Activated T-cell treated with anti-CD3 and anti-CD28 coated beads, Interleukin-2, amount 50 U/mL, for 48 hours (primary cell): Measurements from ENCODE around the gene NEDD4L.
A peak's percentile ranks its signal among the peaks of the same experiment; 100 is the strongest.

Experiments
- DNase-seq, 2 experiments: peaks; one replicate each; pipeline ENCODE4 v3.0.0-alpha.2; 2020

NEDD4L gene

DNA sequence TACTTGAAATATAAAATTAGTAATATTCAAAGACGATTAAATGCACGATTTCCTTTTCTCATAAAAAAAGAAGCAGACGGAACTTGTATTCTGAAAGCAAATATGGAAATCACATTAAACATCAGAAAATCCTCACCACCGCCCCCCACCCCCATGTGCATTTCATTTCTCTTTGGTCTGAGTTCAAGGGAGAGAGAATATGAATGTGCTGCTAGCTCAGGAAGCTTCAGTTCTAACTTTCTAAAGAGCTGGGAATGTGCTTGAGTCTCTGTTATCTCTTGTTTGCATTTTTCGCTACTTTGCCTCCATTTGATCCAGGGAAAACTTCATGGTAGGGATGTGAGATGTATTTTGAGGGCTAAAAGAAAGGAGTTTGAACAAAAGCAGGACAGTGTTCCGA is 143.6 kb downstream of the NEDD4L start:
- DNase-seq: no peak

DNA sequence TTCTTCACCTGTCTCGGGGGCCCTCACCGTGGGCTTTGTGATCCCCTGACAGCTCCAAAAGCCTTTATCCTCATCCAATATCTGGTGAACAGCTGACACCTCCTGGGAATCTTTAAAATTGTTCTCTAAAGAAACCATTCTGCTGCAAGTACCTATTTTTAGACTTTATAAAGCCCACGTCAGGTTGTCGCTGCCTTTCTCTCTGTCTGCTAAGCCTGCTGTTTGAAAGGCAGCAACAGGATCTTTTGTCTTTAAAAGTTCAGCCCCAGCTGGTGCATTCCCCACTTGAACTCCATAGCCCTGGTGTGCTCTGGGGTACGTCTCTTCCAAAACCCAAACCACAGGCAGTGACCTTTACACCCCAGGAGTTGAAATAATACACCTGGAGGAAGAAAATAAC is 145.0 kb downstream of the NEDD4L start:
- no peak for DNase-seq

- no peak for DNase-seq
Observed at GRCh38 chr18:58190842-58191530, 147.0 kb downstream of the NEDD4L start.

- DNase-seq: no peak
Observed at GRCh38 chr18:58191626-58192025, 147.6 kb downstream of the NEDD4L start.

GRCh38 chr18:58192519-58192918 is 148.5 kb downstream of the NEDD4L start:
- no peak for DNase-seq

DNA sequence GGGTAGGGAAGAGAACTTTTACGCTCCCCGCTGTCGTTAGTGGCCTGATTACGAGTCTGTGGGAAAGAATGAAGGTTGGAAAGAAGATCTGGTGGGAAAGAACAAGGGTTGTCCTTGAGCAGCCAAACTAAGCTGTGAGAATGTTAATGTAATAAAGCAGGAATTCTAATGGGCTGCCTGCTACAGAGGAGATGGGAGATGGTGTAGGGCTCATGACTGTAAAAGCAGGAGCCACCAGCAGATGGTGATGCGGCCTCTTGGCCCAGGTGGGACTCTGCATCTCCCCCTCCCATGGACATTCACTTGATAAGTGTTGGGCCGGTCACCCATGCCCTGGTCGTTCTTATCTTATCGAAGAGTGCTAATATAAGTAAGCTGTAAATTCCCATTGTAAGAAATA is 150.0 kb downstream of the NEDD4L start:
- DNase-seq: no peak

GRCh38 chr18:58195278-58195765 is 151.3 kb downstream of the NEDD4L start:
- peak; percentile 33 to 41 for DNase-seq

- DNase-seq: no peak
Observed at GRCh38 chr18:58196164-58196563, 152.1 kb downstream of the NEDD4L start.

DNA sequence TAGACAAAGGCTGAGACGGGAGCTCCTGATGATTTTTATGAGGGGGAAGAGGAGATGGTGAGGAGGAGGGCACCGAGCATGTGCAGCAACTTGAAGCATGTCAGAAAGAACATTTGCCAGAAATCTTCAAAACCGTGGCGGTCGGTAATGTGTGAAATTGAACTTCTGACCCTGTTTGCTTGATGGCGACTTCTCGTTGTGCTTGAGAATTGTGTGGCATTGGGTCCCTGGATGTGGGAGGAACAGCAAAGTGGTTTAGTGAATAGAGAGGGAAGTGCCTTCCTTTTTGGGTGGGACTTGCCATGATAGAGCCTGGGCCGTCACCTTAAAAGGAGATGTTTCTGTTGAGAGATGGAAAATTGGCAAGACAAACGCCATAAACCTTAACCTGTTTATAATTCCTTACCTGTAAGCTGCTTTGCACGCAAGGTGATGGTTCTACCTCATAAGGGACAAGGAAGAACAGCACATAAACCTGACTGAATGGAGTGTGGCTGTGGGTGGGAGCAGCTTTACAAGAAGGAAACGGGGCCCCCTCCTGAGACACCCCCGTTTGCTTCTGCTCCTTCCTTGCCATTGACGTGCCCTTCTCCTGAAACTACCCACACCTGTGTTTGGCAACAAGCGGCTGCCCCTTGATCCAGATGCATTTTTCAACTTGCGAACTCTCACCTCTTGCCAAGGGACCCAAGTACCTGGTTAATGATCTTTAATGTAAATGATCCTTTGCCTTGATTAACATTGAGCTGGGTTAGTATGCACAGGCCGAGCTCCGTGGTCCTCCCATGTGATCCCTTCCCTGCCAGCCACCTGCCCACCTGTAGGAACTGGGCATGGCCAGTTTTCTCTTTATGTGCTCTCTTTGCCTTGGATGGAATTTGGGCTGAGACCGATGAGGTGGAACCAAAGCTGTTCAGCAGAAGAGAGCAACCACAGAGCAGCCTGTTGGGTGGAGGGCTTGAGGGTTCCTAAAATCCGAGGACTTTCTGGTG is 153.2 kb downstream of the NEDD4L start:
- no peak for DNase-seq

GRCh38 chr18:58201268-58201667 is 157.2 kb downstream of the NEDD4L start:
- no peak for DNase-seq

GRCh38 chr18:58201733-58202730 is 158.0 kb downstream of the NEDD4L start:
- DNase-seq: no peak

DNA sequence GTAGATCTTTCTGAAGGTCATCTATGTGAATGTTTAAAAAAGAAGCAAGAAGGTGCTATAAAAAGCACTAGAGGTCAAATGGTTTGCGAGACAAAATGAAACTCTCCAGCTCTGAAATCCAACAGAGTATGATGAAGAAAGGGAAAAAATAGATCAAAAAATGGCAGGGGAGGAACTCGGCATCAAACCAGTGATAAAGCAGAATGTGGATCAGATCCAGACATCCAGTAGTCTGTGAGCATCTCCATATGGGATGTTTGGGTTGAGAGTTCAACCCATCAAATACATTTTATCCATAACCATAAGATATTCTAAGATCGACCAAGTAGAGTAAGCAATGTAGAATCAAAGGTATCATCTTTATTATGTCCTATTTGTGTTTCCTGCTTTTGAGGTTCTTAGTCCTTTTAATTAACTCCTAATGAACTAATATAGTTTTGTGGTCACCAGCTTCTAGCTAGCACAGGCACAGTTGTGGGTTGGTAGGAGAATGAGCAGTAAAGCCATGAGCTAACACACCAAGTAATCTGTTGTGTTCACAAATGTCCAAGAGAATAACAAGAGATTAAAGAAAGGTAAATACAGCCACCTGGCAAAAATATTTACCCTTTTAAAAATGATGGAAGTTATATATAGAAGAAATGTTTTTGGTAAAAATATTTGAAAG is 160.9 kb downstream of the NEDD4L start:
- no peak for DNase-seq

DNA sequence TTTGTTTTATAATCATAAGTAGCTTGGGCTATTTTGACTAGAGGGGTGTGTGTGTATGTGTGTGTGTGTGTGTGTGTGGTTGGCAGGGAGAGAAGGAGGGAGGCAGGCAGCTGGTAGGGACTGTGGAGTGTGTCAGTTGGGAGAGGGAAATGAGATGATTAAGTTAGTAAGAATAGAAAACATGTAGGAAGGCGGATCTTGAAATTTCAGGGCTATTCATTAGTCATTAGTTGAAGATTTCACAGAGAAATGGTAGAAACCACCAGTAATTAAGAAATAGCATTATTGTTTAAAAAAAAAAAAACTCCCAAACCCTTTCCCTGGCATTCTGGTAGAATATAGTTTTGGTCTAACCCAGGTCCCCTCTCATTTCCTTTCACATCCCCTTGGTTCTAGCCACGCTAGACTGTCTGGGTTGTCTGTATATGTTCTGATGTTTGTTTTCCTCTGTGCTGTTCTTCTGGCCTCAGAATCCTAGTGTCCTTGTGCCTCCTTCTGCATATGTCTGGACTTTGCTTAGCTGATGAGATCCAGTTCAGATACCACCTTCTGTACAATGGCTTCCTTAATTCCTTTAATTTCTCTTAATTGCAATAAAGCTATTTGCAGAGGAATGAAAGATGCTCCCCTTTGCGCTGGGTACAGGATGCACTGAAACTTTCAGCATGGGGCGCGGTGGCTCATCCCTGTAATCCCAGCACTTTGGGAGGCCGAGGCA is 161.6 kb downstream of the NEDD4L start:
- DNase-seq: no peak

- DNase-seq: no peak
Observed at GRCh38 chr18:58207520-58208152, 163.6 kb downstream of the NEDD4L start.

- no peak for DNase-seq
Observed at GRCh38 chr18:58208207-58208932, 164.3 kb downstream of the NEDD4L start.

- no peak for DNase-seq
Observed at GRCh38 chr18:58209326-58209725, 165.3 kb downstream of the NEDD4L start.

DNA sequence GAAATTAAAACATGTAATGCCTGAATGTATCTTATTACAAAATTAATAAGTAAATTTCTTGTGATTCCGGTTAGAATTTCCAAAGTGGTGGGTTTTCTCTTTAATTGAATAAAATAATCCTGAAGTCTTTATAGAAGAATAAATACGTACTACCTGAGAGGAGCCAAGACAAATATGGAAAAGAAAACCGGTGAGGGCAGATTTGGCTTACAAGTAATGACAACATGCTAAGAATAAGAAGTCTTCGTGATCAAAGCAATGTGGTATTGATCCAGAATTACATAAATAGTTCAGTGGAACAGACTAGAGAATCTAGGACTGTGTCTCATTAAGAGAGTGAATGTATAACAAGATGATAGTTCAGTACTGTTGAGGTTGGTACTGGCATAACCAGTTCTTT is 167.5 kb downstream of the NEDD4L start:
- DNase-seq: no peak

- DNase-seq: no peak
Observed at GRCh38 chr18:58212274-58212673, 168.2 kb downstream of the NEDD4L start.

DNA sequence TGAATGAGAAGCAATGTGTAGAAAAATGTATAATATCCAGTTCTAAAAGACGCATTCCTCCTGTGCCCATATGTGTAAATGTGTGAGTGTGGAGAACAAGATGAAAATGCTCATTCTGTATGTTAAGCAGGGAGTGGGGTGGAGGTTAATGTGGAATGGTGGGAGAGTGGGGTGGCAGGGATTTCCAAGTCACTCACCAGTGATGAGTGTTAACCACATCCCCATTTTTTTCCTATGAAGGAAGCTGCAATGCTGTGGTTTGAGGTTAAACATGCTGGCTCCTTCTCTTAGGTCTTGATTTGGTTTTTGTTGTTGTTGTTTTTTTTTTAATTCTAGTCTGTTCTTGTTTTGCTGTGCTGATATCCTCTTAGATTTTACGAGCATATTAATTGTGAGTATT is 169.4 kb downstream of the NEDD4L start:
- no peak for DNase-seq

DNA sequence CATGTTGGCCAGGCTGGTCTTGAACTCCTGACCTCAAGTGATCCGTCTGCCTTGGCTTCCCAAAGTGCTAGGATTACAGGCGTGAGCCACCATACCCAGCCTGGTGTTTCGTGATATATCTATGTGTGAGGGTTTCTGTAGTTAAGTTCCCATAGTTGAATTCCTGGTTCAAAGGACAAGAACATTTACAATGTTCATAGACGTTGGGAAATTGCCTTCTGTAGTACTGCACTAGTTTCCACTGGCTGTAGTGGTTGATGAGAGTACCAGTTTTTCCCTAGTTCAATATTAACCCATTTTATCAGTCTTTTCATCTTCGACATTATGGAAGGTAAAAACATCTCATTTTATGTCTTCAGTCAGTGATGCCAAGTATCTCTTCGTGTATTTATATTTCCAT is 171.0 kb downstream of the NEDD4L start:
- no peak for DNase-seq
